ENCODE measurements around the gene F2. TPM values are rescaled to one million over a fixed set of nuclear protein-coding genes. Genes with fewer than 3 reads are reported as not detected.
A peak's percentile ranks its signal among the peaks of the same experiment; 100 is the strongest.

The F2 gene
- total RNA-seq, 4 donors from 2014 or later, result not detected

- 67 to 79% methylated on average over 15 of the region's 15 CpGs for WGBS, 2 donors
- Histone ChIP-seq H3K36me3 (peaks cover 0 to 81% (median 19%) of the 10 kb centered on the region in 3 donors), H3K4me3 (no peak overlapping the region), H3K9me3 (no peaks in the 10 kb centered on the region), H3K27ac (peak overlapping the region in 2 of 4 donors; percentile 2 to 42), H3K4me1 (peaks cover 0 to 18% (median 9%) of the 10 kb centered on the region in 4 donors), H3K27me3 (no peaks in the 10 kb centered on the region)
- no peak for DNase-seq (ENCODE audit: low spot score in 2 of 2)
- TF ChIP-seq CTCF (IDR thresholded peaks at IDR 0.05) (no peak), POLR2A (IDR thresholded peaks at IDR 0.05) (no peak), EP300 (IDR thresholded peaks at IDR 0.05) (no peak)
Measured at GRCh38 chr11:46686886-46687795, 31.9 kb upstream of the F2 start.

- H3K36me3 ChIP-seq, result peaks cover 2 to 100% (median 39%) of the 10 kb centered on the region in 3 donors
- H3K27ac ChIP-seq, result no peak overlapping the region
- 89 to 90% methylated on average over 1 of the region's 1 CpG for WGBS, 2 donors
- H3K4me3 ChIP-seq, result no peak overlapping the region
- no peaks in the 10 kb centered on the region for H3K27me3 ChIP-seq
- TF ChIP-seq CTCF (IDR thresholded peaks at IDR 0.05) (no peak), POLR2A (IDR thresholded peaks at IDR 0.05) (no peak), EP300 (IDR thresholded peaks at IDR 0.05) (no peak)
- DNase-seq (ENCODE audit: low spot score in 2 of 2), result no peak
- peaks cover 0 to 20% (median 0%) of the 10 kb centered on the region in 4 donors for H3K4me1 ChIP-seq
- no peaks in the 10 kb centered on the region for H3K9me3 ChIP-seq
Measured at GRCh38 chr11:46690702-46691101, 28.3 kb upstream of the F2 start.

GRCh38 chr11:46692450-46692849, 26.6 kb upstream of the F2 start:
- no peak overlapping the region for H3K4me3 ChIP-seq
- H3K4me1 ChIP-seq, result peaks cover 0 to 38% (median 10%) of the 10 kb centered on the region in 4 donors
- TF ChIP-seq POLR2A (IDR thresholded peaks at IDR 0.05) (no peak), EP300 (IDR thresholded peaks at IDR 0.05) (no peak), CTCF (IDR thresholded peaks at IDR 0.05) (no peak)
- H3K36me3 ChIP-seq, result peaks cover 2 to 98% (median 35%) of the 10 kb centered on the region in 3 donors
- WGBS, 2 donors, result 82 to 87% methylated on average over 4 of the region's 4 CpGs
- no peaks in the 10 kb centered on the region for H3K27me3 ChIP-seq
- H3K27ac ChIP-seq, result no peak overlapping the region
- H3K9me3 ChIP-seq, result no peaks in the 10 kb centered on the region
- DNase-seq (ENCODE audit: low spot score in 2 of 2), result no peak

- peak overlapping the region in 2 of 4 donors; percentile 58 to 64 for H3K27ac ChIP-seq
- H3K4me3 ChIP-seq, result no peak overlapping the region
Measured at GRCh38 chr11:46693597-46694012, 25.4 kb upstream of the F2 start.

More at GRCh38 chr11:46693597-46694012, 25.4 kb upstream of the F2 start:
- Histone ChIP-seq H3K36me3 (peaks cover 2 to 87% (median 26%) of the 10 kb centered on the region in 3 donors), H3K27me3 (no peaks in the 10 kb centered on the region), H3K9me3 (no peaks in the 10 kb centered on the region), H3K4me1 (peaks cover 0 to 49% (median 22%) of the 10 kb centered on the region in 4 donors)
- no peak for DNase-seq (ENCODE audit: low spot score in 2 of 2)
- TF ChIP-seq CTCF (IDR thresholded peaks at IDR 0.05) (no peak), POLR2A (IDR thresholded peaks at IDR 0.05) (no peak), EP300 (IDR thresholded peaks at IDR 0.05) (no peak)
- WGBS, 2 donors, result 69 to 71% methylated on average over 1 to 2 of the region's 2 CpGs

Measured in tibial nerve (tissue), 4 donors.